ENCODE measurements around the gene SNN.

Gene SNN

DNA sequence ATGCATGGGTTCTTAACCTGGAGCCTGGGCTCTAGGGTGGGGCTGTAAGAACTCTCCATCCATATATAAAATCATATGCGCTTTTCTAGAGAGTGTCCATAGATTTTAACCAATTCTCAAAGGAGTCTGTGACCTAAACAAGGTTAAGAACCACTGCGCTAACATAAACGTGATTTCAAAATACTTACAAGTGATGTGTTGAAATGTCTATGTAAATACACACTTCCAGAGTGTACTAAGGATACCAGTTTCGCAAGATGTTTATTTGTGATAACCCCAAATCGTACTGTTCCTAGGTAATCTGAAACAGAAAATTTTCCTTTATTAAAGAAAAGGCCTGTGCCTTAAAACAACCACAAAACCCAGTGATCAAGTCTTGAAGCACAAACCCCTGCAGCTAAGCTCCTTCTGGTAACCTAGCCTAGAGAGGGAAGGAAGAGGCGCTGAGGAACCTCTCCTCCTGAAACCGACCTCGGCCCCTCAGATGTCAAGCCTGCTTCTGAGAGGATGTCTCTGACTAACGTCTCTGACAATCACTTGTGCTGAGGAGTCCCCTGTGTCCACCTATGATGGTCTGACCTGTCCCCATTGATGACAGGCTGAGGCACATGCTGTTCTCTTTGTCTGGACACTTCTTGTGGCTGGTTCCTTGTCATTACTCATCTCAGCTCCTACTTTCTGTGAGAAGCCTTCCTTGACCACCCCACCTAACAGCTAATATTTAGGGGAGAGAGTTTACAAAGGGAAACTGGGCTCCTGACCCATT, 32.2 kb downstream of the SNN start:
- no peak overlapping the region for H3K4me2 ChIP-seq (ENCODE audit: low read depth, low read length, poor library complexity, severe bottlenecking)
- H3K9me3 ChIP-seq (ENCODE audit: insufficient read depth, low read depth, low read length) = no peaks in the 10 kb centered on the region
- no peak for TF ChIP-seq CTCF (conservative IDR thresholded peaks at IDR 0.05; ENCODE audit: low read length)
- no peak for TF ChIP-seq EZH2phosphoT487 (IDR thresholded peaks at IDR 0.05; ENCODE audit: borderline replicate concordance)
- H3K79me2 ChIP-seq (ENCODE audit: insufficient read depth, low read length) = no peaks in the 10 kb centered on the region
- no peaks in the 10 kb centered on the region for H3K9me2 ChIP-seq (replicated peaks; ENCODE audit: low read depth, low read length)
- H2AFZ ChIP-seq (ENCODE audit: low read length) = no peak overlapping the region
- H3K9ac ChIP-seq (ENCODE audit: low read depth, low read length, poor library complexity, severe bottlenecking) = no peak overlapping the region
- no peaks in the 10 kb centered on the region for H3F3A ChIP-seq (ENCODE audit: low read depth)
- peaks cover 28% of the 10 kb centered on the region; the same call in 1 of the 2 replicates for H3K36me3 ChIP-seq (ENCODE audit: insufficient read depth, low read length)
- H3K27me3 ChIP-seq (ENCODE audit: insufficient read depth, low read length, poor library complexity, severe bottlenecking) = no peaks in the 10 kb centered on the region
- H4K20me1 ChIP-seq (ENCODE audit: insufficient read depth, low read length, poor library complexity, severe bottlenecking) = no peaks in the 10 kb centered on the region
- no peaks in the 10 kb centered on the region for H3K4me1 ChIP-seq (ENCODE audit: insufficient read depth, low read length, poor library complexity, severe bottlenecking)
- H3K4me3 ChIP-seq (ENCODE audit: low read length, poor library complexity, severe bottlenecking) = no peak overlapping the region

DNA sequence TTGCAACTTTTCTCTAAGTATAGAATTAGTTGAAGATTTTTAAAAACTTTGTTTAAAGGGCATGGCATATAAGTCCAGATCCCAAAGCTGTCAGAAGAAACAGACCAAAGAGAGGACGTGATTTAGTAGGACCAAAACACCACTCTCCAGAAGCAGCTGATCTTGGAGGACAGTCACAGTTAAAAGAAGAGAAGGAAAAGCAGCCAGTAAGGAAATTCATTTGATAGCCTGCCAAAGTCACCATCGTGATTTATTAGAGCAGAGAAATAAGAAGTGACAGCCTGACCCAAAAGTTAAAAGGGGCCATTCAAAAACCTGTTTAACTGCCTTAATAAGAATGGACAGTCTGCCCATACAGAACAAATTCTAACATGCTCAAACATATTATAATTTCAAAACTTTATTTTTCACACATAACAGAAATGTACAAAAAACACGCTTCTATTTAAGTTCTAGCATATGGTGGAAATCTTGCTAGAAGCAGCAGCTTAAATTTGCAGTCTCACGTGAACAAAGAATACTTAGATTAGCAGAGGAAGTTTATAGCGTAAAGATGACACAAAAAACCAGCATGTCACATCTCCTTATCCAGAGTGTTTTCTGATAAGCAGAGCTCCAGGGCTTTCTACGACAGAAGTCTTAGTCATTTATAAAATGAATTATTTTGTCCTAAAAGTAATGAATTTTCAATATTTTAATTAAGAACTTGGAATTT, 37.2 kb downstream of the SNN start:
- Histone ChIP-seq H3K36me3 (ENCODE audit: insufficient read depth, low read length) (peaks cover 4% of the 10 kb centered on the region; the same call in 1 of the 2 replicates), H3K9me3 (ENCODE audit: insufficient read depth, low read depth, low read length) (no peaks in the 10 kb centered on the region), H2AFZ (ENCODE audit: low read length) (no peak overlapping the region), H3K27me3 (ENCODE audit: insufficient read depth, low read length, poor library complexity, severe bottlenecking) (no peaks in the 10 kb centered on the region), H3K9me2 (replicated peaks; ENCODE audit: low read depth, low read length) (no peaks in the 10 kb centered on the region), H4K20me1 (ENCODE audit: insufficient read depth, low read length, poor library complexity, severe bottlenecking) (no peaks in the 10 kb centered on the region), H3K79me2 (ENCODE audit: insufficient read depth, low read length) (no peaks in the 10 kb centered on the region), H3F3A (ENCODE audit: low read depth) (no peaks in the 10 kb centered on the region), H3K9ac (ENCODE audit: low read depth, low read length, poor library complexity, severe bottlenecking) (no peak overlapping the region), H3K4me2 (ENCODE audit: low read depth, low read length, poor library complexity, severe bottlenecking) (no peak overlapping the region), H3K4me3 (ENCODE audit: low read length, poor library complexity, severe bottlenecking) (no peak overlapping the region), H3K4me1 (ENCODE audit: insufficient read depth, low read length, poor library complexity, severe bottlenecking) (no peaks in the 10 kb centered on the region)
- no peak for TF ChIP-seq CTCF (conservative IDR thresholded peaks at IDR 0.05; ENCODE audit: low read length)

- H3F3A ChIP-seq (ENCODE audit: low read depth) = no peaks in the 10 kb centered on the region
- H3K4me3 ChIP-seq (ENCODE audit: low read length, poor library complexity, severe bottlenecking) = no peak overlapping the region
- no peak overlapping the region for H3K4me2 ChIP-seq (ENCODE audit: low read depth, low read length, poor library complexity, severe bottlenecking)
- H3K4me1 ChIP-seq (ENCODE audit: insufficient read depth, low read length, poor library complexity, severe bottlenecking) = no peaks in the 10 kb centered on the region
- H3K27me3 ChIP-seq (ENCODE audit: insufficient read depth, low read length, poor library complexity, severe bottlenecking) = no peaks in the 10 kb centered on the region
- H4K20me1 ChIP-seq (ENCODE audit: insufficient read depth, low read length, poor library complexity, severe bottlenecking) = no peaks in the 10 kb centered on the region
- TF ChIP-seq EZH2phosphoT487 (IDR thresholded peaks at IDR 0.05; ENCODE audit: borderline replicate concordance) (no peak), CTCF (conservative IDR thresholded peaks at IDR 0.05; ENCODE audit: low read length) (no peak)
- no peak overlapping the region for H2AFZ ChIP-seq (ENCODE audit: low read length)
- no peaks in the 10 kb centered on the region for H3K79me2 ChIP-seq (ENCODE audit: insufficient read depth, low read length)
- no peaks in the 10 kb centered on the region for H3K9me2 ChIP-seq (replicated peaks; ENCODE audit: low read depth, low read length)
- H3K9me3 ChIP-seq (ENCODE audit: insufficient read depth, low read depth, low read length) = no peaks in the 10 kb centered on the region
- H3K9ac ChIP-seq (ENCODE audit: low read depth, low read length, poor library complexity, severe bottlenecking) = no peak overlapping the region
- peaks cover 4% of the 10 kb centered on the region; the same call in 1 of the 2 replicates for H3K36me3 ChIP-seq (ENCODE audit: insufficient read depth, low read length)
Observed at GRCh38 chr16:11706180-11706742, 38.0 kb downstream of the SNN start.
